Tongue (tissue), 2 donors: ENCODE results near the gene ADCK2. TPM values are rescaled to one million over a fixed set of nuclear protein-coding genes. Genes with fewer than 3 reads are reported as not detected.
"Not testable (repeated sequence)": the region's sequence is repeated elsewhere in the genome, so short reads cannot be mapped to it uniquely, and the experiment has no call there.

Experiments
- DNase-seq: peaks from one replicate; pipeline ENCODE4 v3.0.0-alpha.2; 2015
- total RNA-seq: library from RNA; depleted of rRNA; stranded (reverse); fragments of >200 nt; gene quantifications from one replicate; pipeline ENCODE4 v1.2.3, GENCODE V29; 2014

Gene ADCK2
- total RNA-seq, 1 donor from 2014 or later, result 23.1 TPM

DNA sequence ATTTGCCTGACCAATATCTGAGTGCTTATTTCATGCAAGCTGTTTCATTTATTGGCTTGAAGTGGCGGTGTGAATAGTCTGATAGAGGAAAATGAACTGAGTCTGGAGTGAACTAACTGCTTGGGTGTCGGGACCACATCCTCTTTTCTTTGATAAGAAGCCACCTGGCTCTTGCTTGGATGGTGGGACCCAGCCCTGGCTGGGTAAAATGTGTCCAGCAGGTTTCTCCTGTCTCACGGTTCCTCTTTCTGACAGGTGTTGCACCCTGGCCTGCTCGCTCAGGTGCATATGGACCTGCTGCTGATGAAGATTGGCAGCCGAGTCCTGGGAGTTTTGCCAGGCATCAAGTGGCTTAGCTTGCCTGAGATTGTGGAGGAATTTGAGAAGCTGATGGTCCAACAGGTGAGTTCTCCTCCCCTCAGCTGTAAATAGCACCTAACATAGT lies 1.6 kb downstream of the ADCK2 start:
- DNase-seq, result no peak

DNA sequence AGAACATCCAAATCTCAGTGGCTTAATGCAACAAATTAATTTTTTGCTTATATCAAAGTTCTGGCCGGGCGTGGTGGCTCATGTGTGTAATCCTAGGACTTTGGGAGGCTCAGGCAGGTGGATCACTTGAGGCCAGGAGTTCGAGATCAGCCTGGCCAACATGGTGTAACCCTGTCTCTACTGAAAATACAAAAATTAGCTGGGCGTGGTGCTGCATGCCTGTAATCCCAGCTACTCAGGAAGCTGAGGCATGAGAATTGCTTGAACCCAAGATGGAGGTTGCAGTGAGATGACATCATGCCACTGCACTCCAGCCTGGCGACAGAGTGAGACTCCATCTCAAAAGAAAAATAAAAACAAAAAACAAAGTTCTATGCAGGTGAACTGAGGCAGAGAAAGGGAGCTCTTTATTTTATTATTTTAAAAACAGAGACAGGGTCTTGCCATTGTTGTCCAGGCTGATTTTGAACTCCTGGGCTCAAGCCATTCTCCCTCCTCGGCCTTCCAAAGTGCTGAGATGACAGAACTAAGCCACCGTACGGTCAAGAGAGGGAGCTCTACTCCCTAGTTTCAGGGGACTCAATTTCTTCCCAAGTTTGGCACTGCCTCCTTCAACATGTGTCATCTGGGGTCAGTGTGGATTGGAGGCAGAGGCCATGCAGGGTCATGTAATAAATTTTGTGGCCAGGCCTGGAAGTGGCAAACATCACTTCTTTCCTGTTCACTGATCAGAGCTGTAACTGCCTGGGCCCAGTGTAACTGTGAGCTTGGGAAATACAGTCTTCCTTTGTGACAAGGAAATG lies 2.4 kb downstream of the ADCK2 start:
- DNase-seq, result peak; percentile 41

DNA sequence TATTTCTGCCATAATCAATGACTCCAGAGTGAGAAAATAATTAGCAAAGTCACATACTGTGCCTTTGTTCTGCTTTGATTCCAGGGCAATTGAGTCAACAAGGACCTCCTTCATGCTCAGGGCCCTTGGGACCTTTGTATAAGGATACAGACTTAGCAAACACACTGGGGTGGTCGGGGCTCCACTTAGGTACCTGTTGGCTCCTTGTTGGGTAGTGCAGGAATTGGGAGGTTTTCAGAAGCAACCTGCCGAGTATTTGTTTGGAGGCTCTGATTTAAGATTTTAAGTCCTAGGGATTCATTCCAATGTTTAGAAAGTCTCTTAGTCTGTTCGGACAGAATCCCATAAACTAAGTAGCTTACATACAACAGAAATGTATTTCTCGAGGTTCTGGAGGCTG lies 3.0 kb downstream of the ADCK2 start:
- DNase-seq, result no peak

DNA sequence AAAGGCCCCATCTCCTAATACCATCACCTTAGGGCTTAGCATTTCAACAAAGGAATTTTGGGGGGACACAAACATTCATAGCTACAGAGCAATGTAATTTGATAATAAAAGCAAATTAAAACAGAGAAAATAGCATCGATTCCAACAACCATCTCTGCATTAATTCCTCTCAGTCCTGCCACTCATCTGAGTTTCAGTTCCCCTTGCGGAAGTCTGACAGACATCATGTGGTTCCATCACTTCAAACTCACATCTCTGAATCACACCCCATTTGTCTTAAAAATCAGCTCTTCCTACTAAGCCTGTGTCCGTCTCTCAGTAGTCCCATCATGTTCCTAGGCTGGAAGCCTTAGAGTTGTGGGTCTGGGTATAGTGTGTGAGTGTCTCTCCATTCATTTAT lies 3.6 kb downstream of the ADCK2 start:
- DNase-seq, result no peak

DNA sequence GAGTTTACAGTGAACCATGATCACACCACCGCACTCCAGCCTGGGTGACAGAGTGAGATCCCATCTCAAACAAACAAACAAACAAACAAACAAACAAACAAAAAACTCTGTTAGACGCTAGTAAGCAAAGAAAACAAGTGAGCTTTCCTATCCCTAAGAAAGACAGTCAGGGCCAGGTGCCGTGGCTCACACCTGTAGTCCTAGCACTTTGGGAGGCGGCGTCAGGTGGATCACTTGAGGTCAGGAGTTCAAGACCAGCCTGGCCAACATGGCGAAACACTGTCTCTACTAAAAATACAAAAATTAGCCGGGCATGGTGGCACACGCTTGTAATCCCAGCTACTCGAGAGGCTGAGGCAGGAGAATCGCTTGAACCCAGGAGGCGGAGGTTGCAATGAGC lies 4.2 kb downstream of the ADCK2 start:
- not testable (repeated sequence) for DNase-seq

DNA sequence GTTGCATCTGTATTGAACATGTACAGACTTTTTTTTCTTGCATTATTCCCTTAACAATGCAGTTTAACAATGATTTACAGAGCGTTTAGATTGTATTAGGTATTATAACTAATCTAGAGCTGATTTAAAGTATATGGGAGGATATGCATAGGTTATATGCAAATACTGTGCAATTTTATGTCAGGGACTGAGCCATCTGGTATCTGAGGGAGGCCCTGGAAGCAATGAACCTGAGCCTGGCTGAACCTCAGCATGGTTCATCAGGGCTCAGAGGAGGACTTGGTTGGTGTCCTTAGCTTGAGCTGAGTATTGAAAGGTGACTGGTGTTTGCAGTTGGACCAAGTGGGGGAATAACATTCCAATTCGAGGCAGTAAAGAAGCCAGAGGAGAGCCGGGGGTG lies 4.8 kb downstream of the ADCK2 start:
- DNase-seq, result no peak

DNA sequence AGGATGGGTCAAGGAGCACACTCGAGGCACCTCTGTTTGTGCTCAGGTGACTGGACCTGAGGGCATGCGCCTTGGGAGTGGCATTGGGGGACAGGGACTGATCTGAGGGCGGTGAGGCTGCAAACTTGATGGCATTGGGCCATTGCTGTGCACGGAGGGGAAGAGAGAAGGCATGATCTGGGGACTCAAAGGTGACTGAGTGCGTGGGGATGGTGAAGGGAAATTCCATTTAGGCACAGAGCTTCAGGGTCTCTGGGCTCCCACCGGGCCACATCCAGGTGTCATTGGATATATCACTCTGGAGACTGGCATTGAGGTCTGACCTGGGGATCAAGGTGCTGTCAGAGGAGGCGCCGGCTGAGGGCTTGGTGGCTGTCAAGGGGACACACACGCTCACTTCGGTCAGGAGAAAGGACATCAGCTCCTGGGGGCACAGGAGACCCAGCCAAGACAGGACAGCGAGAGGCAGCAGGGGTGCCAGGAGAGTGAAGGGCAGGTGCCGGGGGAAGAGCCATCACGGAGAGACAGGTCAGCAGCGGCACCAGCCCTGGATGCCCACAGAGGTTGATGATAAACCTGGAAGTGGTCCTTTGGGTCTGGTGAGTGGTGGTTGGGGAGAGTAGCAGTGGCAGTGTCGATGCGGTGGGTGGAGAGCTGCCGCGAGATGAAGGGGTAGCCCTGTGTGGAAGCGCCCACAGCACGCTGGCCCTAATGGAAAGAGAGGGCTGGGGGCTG lies 5.5 kb downstream of the ADCK2 start:
- no peak for DNase-seq

DNA sequence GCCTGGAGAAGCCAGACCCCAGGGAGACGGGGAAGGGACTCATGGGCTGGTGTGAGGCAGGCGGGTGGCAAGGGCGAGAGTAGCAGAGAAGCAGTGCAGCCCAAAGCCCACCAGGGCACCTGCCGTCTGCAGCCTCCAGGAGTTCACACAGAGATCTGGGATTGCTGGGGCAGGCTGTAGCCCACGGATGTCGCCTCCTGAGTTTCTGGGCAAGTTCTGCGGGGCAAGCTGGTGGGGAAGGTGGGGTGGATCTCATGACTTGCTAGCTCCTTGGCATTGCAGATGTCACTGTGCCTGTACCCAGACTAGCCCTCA lies 6.0 kb downstream of the ADCK2 start:
- no peak for DNase-seq

DNA sequence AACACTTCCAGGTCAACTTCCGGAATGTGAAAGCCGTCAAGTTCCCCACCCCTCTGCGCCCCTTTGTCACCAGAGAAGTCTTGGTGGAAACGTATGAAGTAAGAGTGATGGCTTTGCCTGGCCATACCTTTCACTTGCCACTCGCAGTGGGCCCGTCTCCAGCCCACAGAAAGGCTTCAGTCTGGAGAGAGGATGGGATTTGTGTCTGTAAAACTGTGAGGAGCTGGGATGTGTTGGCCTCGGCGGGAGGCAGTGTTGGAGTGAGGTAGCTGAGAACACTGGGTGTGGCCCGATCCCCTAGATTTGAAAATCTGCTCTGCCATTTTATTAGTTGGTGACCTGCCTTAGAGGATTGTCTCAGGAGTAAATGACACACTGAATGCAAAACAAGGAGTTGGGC lies 6.4 kb downstream of the ADCK2 start:
- DNase-seq, result no peak

DNA sequence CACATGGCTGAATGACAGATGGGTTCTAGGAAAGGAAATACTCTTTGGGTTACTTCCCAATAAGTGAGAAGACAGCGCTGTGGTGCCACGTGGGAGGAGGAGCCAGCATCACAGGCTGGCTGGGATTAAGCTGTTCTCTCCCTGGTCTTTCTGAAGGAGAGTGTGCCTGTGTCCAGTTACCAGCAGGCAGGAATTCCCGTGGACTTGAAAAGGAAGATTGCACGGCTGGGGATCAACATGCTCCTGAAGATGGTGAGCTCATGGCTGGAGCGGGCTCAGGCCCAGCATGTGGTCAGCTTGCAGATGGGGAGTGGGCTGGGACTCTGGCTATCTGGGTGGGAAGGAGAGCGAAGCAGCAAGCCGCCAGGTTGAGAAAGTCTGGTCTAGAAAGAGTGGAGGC lies 8.1 kb downstream of the ADCK2 start:
- no peak for DNase-seq

DNA sequence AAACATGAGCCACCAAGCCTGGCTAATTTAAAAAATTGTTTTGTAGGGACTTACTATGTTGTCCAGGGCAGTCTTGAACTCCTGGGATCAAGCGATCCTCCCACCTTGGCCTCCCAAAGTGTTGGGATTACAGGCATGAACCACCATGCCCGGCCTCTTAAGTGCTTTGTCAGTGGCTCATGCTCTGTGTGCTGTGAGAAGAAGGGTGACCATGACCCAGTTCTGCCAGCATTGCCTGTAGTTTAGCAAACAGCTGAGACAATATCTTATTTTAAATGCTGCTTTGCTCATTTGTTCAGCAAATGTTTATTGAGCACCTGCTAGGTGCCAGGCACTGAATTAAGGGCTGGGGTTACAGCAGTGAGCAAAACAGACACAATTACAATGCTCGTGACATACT lies 9.0 kb downstream of the ADCK2 start:
- DNase-seq, result no peak

DNA sequence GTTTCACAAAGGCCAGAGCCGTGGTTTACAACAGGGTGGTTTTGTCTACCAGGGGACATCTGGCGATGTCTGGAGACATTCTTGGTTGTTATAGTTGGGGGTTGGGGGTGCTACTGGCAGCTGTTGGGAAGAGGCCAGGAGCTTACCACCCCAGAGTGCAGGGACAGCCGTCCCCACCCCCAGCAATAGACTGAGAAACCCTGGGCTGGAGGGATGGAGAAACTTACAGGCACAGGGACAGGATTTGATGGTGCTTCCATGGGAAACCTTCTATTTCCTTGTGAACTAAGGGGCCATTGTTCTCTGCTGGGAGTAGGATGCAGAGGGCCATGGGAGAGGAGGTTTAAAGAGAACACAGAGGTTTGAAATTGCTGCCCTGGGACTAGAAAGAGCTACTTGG lies 10.9 kb downstream of the ADCK2 start:
- no peak for DNase-seq

DNA sequence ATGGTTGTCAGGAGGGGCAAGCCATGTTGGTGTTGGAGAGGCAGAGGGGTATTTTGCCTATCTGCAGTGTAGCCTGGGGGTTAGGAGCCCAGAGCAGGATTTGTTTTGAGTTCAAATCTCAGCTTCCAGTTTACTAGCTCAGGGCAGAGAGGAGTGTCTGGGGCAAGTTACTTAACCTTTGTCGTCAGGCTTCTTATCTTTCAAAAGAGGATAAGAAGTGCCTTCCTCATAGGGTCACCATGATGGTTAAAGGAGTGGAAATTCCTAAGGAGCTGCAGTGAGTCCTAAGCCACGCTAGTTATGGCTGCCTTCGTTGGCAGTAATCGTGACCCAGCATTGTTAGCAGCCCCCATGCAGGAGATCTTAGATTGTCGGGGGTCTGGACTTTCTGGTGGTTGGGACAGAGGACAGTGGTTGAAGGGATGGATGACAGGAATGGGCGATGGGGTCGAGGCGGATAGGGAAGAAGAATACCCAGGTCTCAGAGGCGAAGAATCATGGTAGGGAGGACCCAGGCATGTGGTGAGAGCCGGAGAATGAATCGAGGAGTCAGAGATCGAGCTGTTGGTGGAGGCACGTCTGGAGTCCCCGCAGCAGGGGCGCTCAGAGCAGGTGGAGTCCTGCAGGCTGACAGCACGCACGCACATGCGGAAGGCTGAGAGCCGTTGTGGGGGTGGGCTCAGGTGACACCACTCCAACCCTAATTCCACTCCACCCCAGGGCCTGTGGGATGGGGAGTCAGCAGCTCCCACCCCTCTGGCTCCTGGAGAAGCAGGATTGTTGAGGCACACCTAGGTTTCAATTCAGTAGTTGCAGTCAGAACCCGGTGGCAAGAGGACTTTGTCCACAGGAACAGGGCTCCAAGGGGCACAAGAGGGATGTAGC lies 11.6 kb downstream of the ADCK2 start:
- no peak for DNase-seq

DNA sequence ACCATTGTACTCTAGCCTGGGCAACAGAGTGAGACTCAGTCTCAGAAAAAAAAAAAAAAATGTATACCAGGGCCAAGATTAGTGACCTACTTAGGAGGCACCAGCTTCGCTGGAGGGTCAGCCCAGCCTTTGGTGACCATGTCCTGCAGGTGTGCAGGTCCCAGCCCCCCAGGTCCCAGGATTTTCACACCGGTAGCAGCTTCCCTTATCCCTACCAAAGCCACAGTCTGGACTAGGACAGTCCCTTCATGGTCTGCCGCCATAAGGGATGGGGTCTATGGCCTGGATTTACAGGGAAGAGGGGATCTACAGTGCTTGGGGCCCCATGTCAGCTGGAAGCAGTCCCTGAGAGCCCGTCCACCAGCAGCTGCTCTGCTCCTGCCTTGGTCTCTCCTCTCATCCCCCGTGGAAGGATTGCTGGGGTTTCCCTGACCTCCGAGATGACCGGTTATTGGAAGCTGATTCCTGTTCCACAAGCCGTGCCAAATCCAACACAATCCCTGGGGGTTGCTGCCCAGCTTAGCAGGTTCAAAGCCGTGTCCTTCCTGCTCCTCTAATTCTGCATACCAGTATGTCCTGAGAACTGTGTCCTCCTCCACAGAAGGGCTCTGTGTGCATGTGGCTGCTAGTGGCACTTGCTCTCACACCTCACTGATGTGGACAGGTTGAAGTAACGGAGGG lies 12.8 kb downstream of the ADCK2 start:
- DNase-seq, result no peak

DNA sequence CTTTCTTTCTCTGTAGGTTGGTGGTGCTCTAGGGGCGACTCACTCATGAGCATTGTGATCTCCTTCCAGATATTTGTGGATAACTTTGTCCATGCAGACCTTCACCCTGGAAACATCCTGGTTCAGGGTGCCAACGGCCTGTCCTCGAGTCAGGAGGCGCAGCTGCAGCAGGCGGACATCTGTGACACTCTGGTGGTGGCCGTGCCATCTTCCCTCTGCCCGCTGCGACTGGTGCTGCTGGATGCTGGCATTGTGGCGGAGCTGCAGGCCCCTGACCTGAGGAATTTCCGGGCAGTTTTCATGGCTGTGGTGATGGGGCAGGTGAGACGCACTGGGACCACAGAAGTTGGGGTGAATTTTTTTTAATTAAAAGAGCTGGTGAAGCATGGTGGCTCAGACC lies 14.2 kb downstream of the ADCK2 start:
- DNase-seq, result no peak

DNA sequence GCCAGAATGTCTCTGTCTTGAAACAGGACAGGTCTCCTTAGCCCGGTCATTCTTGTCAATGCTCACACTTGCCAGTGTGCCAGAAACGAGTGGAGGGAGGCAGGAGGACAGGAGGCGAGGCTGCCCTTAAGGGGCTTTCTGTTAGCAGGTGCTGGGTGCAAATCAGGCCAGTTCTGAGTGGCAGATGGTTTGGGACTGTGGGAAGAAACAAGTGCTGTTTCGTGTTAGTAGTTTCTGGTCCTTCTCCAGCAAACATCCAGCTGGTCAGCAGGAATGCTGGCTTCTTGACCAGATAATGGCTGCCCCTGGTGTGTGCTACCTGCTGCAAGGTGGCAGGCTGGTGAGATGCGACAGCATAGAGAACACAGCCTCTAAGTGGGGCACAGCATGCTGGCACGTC lies 15.6 kb downstream of the ADCK2 start:
- DNase-seq, result no peak

DNA sequence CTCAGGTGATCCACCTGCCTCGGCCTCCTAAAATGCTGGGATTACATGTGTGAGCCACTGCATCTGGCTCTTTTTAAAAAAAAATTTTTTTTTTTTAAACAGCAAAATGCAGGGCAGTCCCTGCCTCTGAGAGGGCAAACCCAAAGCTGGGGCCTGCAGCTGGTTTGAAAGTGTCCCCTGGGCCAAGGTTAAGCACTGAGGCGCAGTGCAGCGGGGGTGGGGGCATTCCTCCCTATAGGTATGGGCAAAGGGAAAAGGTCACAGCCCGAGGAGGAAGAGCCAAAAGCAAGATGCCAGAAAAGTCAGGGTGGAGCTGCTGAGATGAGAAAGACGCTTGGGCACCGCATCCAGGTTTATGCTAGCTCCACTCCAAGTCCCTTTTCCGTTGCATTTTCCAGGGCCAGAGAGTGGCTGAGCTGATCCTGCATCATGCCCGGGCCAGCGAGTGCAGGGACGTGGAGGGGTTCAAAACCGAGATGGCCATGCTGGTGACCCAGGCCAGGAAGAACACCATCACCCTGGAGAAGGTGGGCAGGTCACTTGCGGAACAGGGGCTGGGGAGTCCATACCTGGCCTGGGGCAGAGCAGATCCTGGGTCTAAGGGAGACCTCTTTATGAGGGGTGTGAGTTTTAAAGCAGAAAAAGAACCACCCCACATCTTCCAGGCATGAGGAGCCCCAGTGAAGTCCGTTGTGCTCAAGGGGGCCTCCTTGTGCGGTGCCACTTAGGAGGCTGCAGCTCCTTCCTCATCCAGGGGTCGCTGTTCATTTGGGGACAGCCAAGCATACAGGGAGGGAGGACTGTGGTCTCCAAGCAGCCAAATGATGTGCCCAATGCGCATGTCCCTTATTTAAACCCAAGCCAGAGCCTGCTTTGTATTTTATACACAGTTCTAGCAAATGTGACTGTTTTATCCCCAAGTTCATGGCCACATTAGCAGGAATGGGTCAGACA lies 16.7 kb downstream of the ADCK2 start:
- DNase-seq, result no peak

DNA sequence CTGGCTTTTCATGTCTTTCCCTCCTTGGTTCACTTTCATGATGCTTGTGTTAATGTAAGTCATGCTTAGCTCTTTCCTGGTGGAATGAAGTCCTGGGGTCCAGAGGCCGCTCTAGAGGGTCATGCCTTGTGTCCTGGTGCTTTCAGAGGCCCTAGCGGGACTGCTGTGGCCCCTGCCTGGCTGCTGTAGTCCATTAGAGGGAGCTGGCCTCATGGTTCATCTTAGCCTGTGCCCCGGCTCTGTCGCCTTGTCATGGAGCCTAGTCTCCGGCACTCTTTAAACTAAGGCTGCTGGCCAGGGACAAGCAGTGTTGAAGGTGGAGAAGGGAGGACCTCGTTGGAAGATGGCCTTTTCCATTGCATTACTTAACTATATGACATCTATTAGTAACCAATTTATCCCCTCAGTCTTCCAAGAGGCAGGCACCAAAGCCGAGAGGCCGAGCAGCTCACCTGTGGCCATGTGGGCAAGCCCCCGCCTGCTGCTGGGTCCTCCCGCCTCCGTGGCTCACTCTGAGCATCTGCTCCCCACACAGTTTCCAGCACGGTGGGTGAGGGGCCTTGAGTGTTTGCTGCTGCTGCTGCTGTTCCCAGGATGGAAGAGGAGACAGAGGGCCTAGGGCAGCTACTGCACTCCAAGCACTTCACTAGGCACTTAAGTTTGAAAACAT lies 18.8 kb downstream of the ADCK2 start:
- no peak for DNase-seq

DNA sequence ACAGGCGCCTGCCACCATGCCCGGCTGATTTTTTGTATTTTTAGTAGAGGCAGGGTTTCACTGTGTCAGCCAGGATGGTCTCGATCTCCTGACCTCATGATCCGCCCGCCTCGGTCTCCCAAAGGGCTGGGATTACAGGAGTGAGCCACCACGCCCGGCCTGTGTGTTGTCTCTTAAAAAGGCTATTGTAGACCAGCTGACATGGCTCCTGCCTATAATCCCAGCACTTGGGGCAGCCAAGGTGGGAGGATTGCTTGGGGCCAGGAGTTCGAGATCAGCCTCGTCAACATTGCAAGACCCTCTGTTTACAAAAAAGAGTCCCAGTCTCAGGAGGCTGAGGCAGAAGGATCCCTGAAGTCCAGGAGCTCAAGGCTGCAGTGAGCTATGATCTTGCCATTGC lies 21.1 kb downstream of the ADCK2 start:
- not testable (repeated sequence) for DNase-seq

DNA sequence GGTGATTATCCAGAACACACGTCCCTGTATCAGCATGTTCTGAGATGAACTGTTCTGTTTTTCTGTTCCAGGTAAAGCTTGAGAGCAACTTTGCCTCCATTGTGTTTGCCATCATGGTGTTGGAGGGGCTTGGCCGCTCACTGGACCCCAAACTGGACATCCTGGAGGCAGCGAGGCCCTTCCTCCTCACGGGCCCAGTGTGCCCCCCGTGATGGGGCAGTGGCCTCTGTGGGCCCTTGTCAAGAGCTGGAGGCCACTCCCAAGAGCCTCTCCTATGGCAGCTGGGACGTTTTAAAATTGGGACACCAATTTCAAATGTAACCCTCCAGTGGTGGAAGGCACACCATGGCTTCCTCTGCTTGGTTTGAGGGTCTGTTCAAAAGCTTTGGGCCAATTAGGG lies 21.8 kb downstream of the ADCK2 start:
- DNase-seq, result no peak

DNA sequence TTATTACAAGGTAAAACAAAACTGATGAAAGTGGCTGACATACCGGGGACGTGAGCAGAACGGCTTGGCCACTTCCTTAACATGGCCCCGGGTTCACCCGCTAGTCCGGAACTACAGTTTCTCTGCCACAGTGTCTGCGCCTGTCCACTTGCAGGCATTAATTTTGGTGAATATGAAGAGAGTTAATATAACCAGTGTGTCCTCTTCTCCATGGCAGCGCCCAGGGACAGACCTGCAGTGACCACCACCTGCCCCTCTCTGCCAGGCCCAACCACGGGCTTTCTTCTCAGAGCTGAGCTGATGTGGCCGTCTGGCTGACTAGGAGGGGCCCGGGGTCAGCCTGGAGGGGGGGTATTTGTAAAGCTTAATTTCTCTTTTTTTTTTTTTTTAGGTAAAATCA lies 22.6 kb downstream of the ADCK2 start:
- no peak for DNase-seq
